GM13976 (cell line): ENCODE data around the gene CDHR4.

Experiments used
- DNase-seq: peaks from one replicate; pipeline ENCODE4 v3.0.0; 2012; ENCODE audit warnings: low spot score
- in situ Hi-C: fragments of 300-500 bp; cut with MboI; formaldehyde crosslinking; loops from one replicate; pipeline ENCODE4 v1.12.0; 2022; ENCODE audit warnings: low sequenced_read_pairs, mixed read lengths, inconsistent platforms; ENCODE audit not compliant: unreplicated experiment
- TF ChIP-seq, protein P1 (sequence below): IDR thresholded peaks from 2 replicates; pipeline ENCODE4 v1.5.1; 2012; ENCODE audit warnings: borderline replicate concordance, mild to moderate bottlenecking; ENCODE audit not compliant: insufficient read depth; ENCODE audit errors: extremely low read depth, missing control alignments, control extremely low read depth

The CDHR4 gene, protein sequence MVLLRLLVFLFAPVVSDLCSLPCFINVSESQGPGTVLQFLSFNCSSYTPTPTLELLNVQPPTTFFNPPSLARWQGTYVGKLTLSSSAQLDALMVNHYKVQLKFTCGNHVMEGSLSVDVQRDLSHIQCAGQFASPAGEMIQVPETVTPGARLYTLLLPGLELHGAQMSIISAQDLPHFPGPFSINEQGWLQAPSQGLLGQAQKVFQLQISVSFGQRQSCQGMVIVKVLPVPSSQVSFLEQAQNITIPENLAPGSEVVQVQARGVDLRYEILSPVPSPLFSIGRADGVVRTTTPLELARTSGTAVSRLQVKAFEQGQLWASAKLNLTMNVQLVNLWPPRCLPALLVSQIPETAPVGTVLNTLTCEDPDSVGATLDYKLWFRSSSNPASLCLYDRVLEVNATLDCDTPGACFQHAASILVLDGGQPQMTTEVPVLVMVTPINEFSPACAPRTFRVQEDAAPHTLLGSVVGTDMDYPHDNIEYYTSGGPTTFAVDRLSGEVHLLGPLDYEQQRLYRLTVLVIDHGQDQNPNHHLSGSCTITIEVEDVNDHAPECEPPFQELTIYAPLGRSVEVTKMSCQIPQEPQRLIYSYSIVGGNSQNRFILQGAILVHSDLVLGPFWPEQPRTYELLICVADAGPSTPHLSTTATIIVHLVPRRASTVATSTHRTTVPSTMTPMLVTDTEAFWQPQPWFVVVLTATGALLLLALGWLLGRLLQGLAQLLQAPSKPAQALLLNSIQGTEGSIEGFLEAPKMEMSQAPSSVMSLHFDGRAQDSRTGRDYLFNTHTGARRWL

GRCh38 chr3:49799761-49800160, at the start of gene CDHR4:
Gene CDHR4 (minus strand): TSS chr3:49799873. CDS start chr3:49799812, 61 bp downstream.
- in situ Hi-C loops: no loop called here
- no peak for DNase-seq
- TF ChIP-seq, protein P1, sequence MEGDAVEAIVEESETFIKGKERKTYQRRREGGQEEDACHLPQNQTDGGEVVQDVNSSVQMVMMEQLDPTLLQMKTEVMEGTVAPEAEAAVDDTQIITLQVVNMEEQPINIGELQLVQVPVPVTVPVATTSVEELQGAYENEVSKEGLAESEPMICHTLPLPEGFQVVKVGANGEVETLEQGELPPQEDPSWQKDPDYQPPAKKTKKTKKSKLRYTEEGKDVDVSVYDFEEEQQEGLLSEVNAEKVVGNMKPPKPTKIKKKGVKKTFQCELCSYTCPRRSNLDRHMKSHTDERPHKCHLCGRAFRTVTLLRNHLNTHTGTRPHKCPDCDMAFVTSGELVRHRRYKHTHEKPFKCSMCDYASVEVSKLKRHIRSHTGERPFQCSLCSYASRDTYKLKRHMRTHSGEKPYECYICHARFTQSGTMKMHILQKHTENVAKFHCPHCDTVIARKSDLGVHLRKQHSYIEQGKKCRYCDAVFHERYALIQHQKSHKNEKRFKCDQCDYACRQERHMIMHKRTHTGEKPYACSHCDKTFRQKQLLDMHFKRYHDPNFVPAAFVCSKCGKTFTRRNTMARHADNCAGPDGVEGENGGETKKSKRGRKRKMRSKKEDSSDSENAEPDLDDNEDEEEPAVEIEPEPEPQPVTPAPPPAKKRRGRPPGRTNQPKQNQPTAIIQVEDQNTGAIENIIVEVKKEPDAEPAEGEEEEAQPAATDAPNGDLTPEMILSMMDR: no peak

DNA sequence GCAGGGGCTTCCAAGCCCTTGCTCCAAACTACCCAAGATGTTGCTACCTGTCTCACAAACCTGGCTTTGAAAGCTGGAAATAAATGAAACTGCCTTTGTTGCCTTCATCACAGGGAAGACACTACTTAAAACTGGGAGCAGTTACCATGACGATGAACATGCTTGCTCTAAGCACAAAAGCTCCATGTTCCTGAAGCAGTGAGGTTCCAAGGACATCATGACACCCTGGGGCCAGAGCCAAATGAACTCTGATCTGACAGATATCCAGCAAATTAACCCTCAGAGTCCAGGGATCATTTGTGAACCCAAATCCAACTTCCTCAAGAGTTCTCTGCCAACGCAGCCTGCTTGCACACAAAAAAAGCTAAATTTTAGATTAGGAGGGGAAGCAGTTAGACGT, 46.0 kb upstream of the CDHR4 start:
- DNase-seq: no peak
- TF ChIP-seq, protein P1: no peak
- in situ Hi-C loops: no loop called here

DNA sequence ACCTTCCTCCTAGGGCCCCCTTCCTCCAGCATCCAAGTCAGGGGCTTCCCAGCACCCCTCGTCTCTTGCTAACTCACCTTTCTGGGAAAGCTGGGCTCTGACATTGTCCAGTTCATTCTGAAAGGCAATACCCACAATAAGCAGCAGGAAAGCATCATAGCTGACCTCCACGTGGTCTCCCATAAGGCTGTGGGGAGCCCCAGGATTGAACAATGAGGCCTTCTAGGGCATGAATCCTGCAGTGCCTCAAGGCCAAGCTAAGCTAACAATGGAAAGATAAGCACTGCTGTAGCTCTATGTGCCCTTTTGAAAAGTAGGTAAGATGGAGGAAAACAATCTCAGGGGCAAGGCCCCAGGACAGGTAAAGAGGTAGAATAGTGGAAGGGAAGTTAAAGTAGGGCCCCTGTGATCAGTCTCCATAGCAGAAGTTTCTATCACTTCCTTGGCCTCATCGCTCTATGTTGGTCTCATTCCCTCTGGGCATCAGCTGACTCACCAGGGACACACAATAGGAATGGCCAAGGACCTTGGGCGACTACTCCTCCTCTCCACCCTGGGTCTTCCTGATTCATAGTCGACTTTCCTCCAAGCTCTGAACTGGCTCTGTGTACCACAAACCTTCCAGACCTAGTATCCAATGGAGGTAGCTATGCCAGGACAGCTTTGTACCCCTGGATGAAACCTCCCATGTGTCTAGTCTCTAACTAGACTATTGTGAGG, 45.0 kb upstream of the CDHR4 start:
- TF ChIP-seq, protein P1: no peak
- DNase-seq: no peak
- in situ Hi-C loops: no loop called here

DNA sequence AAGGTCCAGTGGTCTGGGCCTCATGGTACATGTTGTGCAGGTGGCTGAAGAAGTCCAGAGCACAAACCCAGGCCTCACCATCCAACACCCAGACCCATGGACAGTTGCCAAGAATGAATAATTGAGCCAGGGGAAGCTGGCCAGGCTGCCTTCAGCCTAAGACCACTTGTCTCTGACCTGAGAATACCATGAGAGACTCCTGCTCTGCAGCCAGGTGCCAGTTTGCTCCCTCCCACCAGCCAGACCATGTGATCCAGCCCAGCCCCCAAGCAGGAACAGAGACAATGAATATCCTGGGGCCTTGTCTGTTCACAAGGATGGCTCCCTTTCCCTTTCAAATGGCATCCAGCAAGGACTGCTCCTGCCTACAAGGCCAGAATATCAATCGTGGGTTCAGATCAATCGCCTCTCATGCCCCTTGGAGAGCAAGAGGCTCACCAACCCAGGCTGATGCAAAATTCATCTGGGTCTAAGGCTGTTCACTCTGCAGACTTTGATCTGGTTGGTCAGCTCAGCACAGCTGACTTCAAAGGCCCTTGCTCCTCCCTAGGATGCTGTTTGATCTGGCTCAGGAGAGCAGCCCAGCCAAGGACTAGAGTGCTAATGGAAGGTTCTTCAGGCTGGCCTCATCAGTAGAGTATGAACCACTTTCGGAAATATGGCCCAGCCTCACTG, 43.3 kb upstream of the CDHR4 start:
- in situ Hi-C loops: no loop called here
- no peak for DNase-seq
- TF ChIP-seq, protein P1: no peak

GRCh38 chr3:49841806-49842205, 42.1 kb upstream of the CDHR4 start:
- no peak for DNase-seq
- in situ Hi-C loops: no loop called here
- TF ChIP-seq, protein P1: no peak
